GM10248 (cell line): ENCODE results near the gene TLE2.
"Not testable (repeated sequence)": the region's sequence is repeated elsewhere in the genome, so short reads cannot be mapped to it uniquely, and the experiment has no call there.

ENCODE experiments used
- CTCF ChIA-PET: fragments of 300-600 bp; sonication (Branson Sonifier 250); formaldehyde crosslinking; extraction: SDS; loops from one replicate; lab custom pipeline; 2021; ENCODE audit warnings: antibody characterized with exemption; lab: Yijun Ruan, JAX
- POLR2A ChIA-PET: fragments of 350-650 bp; sonication (Branson Sonifier 250); formaldehyde crosslinking; extraction: SDS; loops from one replicate; lab custom pipeline; 2020; ENCODE audit warnings: antibody characterized with exemption; lab: Yijun Ruan, JAX
- DNase-seq: peaks from one replicate; pipeline ENCODE4 v3.0.0; 2012; ENCODE audit errors: extremely low spot score
- TF ChIP-seq, protein P1 (sequence below): IDR thresholded peaks from 2 replicates; pipeline ENCODE4 v1.5.1; 2012; ENCODE audit warnings: mild to moderate bottlenecking, low read depth; ENCODE audit errors: extremely low read depth, missing control alignments, control extremely low read depth

TLE2 gene

DNA sequence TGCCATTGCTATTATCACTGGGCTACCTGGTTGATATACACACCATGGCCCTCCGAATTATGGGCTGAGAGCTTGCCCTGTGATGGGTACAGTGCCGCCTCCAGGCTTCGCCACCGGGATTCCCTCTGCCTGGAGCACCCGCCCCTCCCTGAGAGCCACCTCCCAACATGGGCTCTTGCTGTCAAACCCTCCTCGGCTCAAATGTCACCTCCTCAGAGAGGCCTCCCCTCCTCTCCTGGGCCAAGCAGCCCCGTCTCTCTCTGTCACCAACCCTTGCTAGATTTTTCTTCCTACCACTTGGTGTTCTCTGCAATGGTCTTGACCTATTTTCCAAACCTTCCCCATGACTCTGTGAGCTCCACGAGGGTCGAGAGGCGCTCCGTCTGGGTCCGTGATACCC is 12.2 kb upstream of the TLE2 start:
- TF ChIP-seq, protein P1, sequence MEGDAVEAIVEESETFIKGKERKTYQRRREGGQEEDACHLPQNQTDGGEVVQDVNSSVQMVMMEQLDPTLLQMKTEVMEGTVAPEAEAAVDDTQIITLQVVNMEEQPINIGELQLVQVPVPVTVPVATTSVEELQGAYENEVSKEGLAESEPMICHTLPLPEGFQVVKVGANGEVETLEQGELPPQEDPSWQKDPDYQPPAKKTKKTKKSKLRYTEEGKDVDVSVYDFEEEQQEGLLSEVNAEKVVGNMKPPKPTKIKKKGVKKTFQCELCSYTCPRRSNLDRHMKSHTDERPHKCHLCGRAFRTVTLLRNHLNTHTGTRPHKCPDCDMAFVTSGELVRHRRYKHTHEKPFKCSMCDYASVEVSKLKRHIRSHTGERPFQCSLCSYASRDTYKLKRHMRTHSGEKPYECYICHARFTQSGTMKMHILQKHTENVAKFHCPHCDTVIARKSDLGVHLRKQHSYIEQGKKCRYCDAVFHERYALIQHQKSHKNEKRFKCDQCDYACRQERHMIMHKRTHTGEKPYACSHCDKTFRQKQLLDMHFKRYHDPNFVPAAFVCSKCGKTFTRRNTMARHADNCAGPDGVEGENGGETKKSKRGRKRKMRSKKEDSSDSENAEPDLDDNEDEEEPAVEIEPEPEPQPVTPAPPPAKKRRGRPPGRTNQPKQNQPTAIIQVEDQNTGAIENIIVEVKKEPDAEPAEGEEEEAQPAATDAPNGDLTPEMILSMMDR, result no peak
- DNase-seq, result no peak
- ChIA-PET POLR2A (no interaction called here), CTCF (no interaction called here)

DNA sequence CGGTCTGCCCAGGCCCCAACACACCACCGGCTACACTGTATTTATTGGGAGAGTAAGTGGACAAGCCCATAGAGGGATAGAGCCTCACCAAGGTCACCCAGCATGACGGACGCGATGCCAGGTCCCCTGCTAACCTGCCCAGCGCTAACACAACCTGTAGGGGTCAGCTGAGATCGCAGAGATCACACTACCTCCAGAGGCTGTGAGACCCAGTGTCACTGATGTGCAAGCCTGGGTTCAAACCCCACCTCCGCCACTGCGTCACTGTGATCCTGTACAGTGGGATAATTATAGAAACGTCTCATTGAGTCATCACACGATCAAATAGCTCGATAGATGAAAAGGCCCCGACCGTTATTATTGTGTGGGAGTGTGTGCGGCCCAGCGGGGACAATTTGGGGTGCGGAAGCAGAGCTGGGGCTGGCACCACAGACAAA is 10.6 kb upstream of the TLE2 start:
- TF ChIP-seq, protein P1, result no peak
- POLR2A ChIA-PET, result interaction anchor here (0.6 kb wide), 1 partner anchor 95 kb away, joined by 5 read pairs; no protein-coding TSS in a partner anchor
- CTCF ChIA-PET, result interaction anchor here (1.8 to 2.2 kb wide), 2 partner anchors 35 to 64 kb away, joined by 5 to 6 read pairs; no protein-coding TSS in a partner anchor
- DNase-seq, result no peak

DNA sequence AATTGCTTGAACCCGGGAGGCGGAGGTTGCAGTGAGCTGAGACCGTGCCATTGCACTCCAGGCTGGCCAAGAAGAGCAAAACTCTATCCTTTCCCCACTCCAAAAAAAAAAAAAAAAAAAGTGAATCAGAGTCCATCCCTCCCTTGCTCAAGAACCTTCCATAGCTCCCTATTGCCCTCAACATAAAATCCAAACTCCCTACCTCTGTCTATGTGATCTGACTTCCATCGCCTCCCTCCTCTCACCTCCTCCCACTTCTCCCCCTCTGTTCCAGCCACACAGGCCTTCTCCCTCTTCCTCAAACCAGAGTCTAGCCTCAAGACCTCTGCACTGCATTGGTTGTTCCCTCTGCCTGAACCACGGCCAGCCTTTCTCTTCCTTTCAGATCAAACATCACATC is 10.0 kb upstream of the TLE2 start:
- ChIA-PET CTCF (interaction anchor here (0.9 to 2.2 kb wide), 3 partner anchors 36 to 76 kb away, joined by 3 to 6 read pairs (median 5); no protein-coding TSS in a partner anchor), POLR2A (interaction anchor here (0.6 kb wide), 1 partner anchor 95 kb away, joined by 5 read pairs; no protein-coding TSS in a partner anchor)
- TF ChIP-seq, protein P1, result no peak
- no peak for DNase-seq

DNA sequence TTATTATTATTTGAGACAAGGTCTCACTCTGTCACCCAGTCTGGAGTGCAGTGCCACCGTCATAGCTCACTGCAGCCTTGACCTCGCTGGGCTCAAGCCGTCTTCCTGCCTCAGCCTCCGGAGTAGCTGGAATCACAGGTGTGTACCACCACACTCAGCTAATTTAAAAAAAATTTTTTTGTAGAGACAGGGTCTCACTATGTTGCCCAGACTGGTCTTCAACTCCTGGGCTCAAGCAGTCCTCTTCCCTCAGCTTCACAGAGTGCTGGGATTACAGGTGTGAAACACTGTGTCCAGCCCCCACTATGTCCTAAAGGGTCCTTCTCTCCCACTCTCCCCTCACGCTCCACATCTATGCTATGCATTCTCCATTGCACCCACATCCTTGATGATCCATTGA is 9.1 kb upstream of the TLE2 start:
- DNase-seq, result no peak
- TF ChIP-seq, protein P1, result no peak
- ChIA-PET CTCF (interaction anchor here (0.9 to 3.9 kb wide), 4 partner anchors 38 to 75 kb away, joined by 3 to 19 read pairs (median 10); no protein-coding TSS in a partner anchor), POLR2A (interaction anchor here (0.7 kb wide), 1 partner anchor 74 kb away, joined by 3 read pairs; no protein-coding TSS in a partner anchor)

DNA sequence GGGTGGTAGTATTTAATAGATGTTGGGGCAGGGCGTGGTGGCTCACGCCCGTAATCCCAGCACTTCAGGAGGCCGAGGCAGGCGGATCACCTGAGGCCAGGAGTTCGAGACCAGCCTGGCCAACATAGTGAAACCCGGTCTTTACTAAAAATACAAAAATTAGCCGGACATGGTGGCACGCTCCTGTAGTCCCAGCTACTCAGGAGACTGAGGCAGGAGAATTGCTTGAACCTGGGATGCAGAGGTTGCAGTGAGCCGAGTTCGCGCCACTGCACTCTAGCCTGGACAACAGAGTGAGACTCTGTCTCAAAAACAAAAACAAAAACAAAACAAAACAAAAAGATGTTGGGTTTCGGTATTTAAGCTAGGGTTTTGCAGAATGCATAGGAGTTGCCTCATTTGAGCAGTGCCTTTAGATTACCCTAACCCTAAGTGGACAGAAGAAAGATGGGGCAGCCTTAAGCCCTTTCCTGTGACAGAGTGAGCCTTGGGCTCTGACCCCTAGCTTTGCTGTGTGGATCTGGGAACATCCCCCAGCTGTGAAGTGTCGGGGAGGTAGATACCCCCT is 8.0 kb upstream of the TLE2 start:
- DNase-seq, POLR2A ChIA-PET: not testable (repeated sequence)
- CTCF ChIA-PET, result interaction anchor here (1.2 to 3.9 kb wide), 9 partner anchors 9 to 126 kb away, joined by 3 to 19 read pairs (median 6); no protein-coding TSS in a partner anchor

DNA sequence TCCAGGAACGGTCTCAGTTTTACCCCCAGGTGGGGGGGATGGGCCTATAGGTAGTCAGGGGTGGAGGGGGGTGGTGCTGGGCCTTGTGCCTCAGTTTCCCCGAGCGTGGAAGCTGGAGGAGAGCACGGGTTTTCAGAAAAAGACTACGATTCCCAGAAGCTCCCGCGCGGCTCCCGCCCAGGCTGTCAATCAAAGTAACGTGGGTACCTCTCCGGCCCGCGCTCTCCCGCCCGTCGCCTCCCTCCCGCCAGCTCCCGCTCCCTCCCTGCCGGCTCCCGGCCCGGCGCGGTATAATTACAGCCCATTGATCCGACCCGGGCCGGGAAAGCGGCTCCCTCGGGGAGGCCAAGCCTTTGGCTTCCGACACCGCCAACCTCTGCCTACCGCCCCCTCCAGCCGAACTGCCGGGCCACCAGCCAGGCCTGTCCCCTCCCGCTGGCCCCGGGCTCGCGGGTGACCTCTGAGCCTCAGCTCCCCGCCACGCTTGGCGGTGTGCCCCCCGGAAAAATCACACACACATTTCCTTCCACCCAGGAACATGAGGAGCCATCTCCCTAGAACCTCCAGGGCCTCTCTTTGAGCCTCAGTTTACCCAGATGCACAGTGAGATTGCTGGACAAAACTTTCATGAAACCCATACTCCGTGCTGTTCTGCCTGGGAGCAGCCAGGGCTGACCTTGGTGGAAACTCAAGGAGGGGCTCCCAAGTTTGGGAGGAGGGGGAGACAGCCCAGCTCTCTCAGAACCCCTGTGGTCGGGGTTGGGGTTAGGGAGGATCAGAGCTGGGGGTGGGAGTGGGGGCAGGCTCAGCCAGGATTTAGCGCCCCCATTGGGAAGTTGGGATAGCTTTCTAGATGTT is 7.3 kb upstream of the TLE2 start:
- CTCF ChIA-PET, result interaction anchor here (0.9 to 3.9 kb wide), 19 partner anchors 10 to 127 kb away, joined by 3 to 19 read pairs (median 4); partner anchors contain the start of gene TLE6
- DNase-seq, result peak; percentile 90
- POLR2A ChIA-PET, result interaction anchor here (0.5 to 1.3 kb wide), 5 partner anchors 12 to 619 kb away, joined by 3 to 6 read pairs (median 5); partner anchors contain the start of gene GADD45B
- TF ChIP-seq, protein P1, result no peak
